NCI-H748 (cell line): ENCODE measurements around the gene ZBTB7C.

Source experiments
- DNase-seq: peaks from one replicate; lab custom pipeline; 2025; ENCODE audit not compliant: unreplicated experiment; lab: John Stamatoyannopoulos, UW

Gene ZBTB7C

GRCh38 chr18:48127606-48128005, 281.6 kb downstream of the ZBTB7C start:
- no peak for DNase-seq

GRCh38 chr18:48126240-48126639, 282.9 kb downstream of the ZBTB7C start:
- no peak for DNase-seq

GRCh38 chr18:48125724-48126123, 283.5 kb downstream of the ZBTB7C start:
- DNase-seq, result no peak

- DNase-seq, result no peak
Measured at GRCh38 chr18:48124857-48125626, 284.1 kb downstream of the ZBTB7C start.

GRCh38 chr18:48123941-48124340, 285.2 kb downstream of the ZBTB7C start:
- no peak for DNase-seq

GRCh38 chr18:48123324-48123723, 285.9 kb downstream of the ZBTB7C start:
- no peak for DNase-seq

- no peak for DNase-seq
Measured at GRCh38 chr18:48122816-48123215, 286.4 kb downstream of the ZBTB7C start.

GRCh38 chr18:48122376-48122775, 286.8 kb downstream of the ZBTB7C start:
- no peak for DNase-seq

- no peak for DNase-seq
Measured at GRCh38 chr18:48121752-48122151, 287.4 kb downstream of the ZBTB7C start.

- DNase-seq, result no peak
Measured at GRCh38 chr18:48119204-48119603, 290.0 kb downstream of the ZBTB7C start.

GRCh38 chr18:48116873-48117630, 292.1 kb downstream of the ZBTB7C start:
- DNase-seq, result peak; percentile 44

- no peak for DNase-seq
Measured at GRCh38 chr18:48116017-48116416, 293.2 kb downstream of the ZBTB7C start.

GRCh38 chr18:48113691-48114090, 295.5 kb downstream of the ZBTB7C start:
- no peak for DNase-seq

GRCh38 chr18:48111587-48111986, 297.6 kb downstream of the ZBTB7C start:
- DNase-seq, result no peak

- DNase-seq, result no peak
Measured at GRCh38 chr18:48110797-48111196, 298.4 kb downstream of the ZBTB7C start.

GRCh38 chr18:48109961-48110493, 299.2 kb downstream of the ZBTB7C start:
- DNase-seq, result no peak

GRCh38 chr18:48108136-48108535, 301.0 kb downstream of the ZBTB7C start:
- DNase-seq, result no peak

- DNase-seq, result no peak
Measured at GRCh38 chr18:48106976-48107781, 302.0 kb downstream of the ZBTB7C start.

- DNase-seq, result no peak
Measured at GRCh38 chr18:48106498-48106897, 302.7 kb downstream of the ZBTB7C start.

- DNase-seq, result no peak
Measured at GRCh38 chr18:48105317-48105716, 303.9 kb downstream of the ZBTB7C start.

- no peak for DNase-seq
Measured at GRCh38 chr18:48104705-48105104, 304.5 kb downstream of the ZBTB7C start.
